ENCODE measurements around the gene CRYL1. TPM values are rescaled to one million over a fixed set of nuclear protein-coding genes. Genes with fewer than 3 reads are reported as not detected.

CRYL1 gene
- total RNA-seq, 1 experiment from 2014 or later = 26.5 TPM

DNA sequence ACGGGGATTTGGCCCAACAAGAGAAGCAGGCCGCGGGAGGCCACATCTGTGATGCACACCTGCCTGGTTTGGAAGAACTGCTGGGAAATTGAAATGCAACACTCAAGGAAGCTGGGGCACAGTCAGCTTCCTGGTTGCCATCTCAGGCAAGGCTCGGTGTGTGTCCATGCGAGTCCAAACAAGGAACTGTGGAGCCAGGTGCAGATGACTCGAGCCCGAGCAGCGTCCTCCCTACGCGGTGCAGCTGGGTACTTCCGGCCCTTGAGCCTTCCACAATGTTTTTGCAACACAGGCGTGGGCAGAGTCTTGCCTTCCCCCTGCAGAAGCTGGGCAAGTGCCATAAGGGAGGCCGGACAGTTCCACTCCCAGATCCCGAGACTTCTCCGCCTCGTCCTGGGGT is 94.6 kb downstream of the CRYL1 start:
- POLR2A ChIA-PET = no interaction called here
- H3K27me3 ChIP-seq (ENCODE audit: insufficient read depth, low read length) = no peaks in the 10 kb centered on the region
- H2AFZ ChIP-seq (ENCODE audit: low read depth, low read length, poor library complexity, severe bottlenecking) = no peak overlapping the region
- no peaks in the 10 kb centered on the region for H3K9me2 ChIP-seq (ENCODE audit: insufficient read depth)
- BruUV-seq (replicated peaks) = no TSS peak
- H3K9me3 ChIP-seq (ENCODE audit: control insufficient read depth in 1 of 2, insufficient read depth in 1 of 2, low read depth in 1 of 2, low read length in 2 of 2) = no peaks in the 10 kb centered on the region
- no peaks in the 10 kb centered on the region for H3K36me3 ChIP-seq (ENCODE audit: control insufficient read depth in 1 of 2, insufficient read depth in 2 of 2, low read length in 2 of 2)
- no peaks in the 10 kb centered on the region for H4K20me1 ChIP-seq (ENCODE audit: insufficient read depth)
- CTCF ChIA-PET = no interaction called here
- intact Hi-C loops (cut with micrococcal nuclease) = no loop called here
- TF ChIP-seq, protein P1, sequence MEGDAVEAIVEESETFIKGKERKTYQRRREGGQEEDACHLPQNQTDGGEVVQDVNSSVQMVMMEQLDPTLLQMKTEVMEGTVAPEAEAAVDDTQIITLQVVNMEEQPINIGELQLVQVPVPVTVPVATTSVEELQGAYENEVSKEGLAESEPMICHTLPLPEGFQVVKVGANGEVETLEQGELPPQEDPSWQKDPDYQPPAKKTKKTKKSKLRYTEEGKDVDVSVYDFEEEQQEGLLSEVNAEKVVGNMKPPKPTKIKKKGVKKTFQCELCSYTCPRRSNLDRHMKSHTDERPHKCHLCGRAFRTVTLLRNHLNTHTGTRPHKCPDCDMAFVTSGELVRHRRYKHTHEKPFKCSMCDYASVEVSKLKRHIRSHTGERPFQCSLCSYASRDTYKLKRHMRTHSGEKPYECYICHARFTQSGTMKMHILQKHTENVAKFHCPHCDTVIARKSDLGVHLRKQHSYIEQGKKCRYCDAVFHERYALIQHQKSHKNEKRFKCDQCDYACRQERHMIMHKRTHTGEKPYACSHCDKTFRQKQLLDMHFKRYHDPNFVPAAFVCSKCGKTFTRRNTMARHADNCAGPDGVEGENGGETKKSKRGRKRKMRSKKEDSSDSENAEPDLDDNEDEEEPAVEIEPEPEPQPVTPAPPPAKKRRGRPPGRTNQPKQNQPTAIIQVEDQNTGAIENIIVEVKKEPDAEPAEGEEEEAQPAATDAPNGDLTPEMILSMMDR (IDR thresholded peaks at IDR 0.05 in 2 of 3, conservative IDR thresholded peaks at IDR 0.05 in 1 of 3; ENCODE audit: borderline replicate concordance in 1 of 3, insufficient read depth in 1 of 3, low read depth in 2 of 3, low read length in 2 of 3) = no peak
- no peak for TF ChIP-seq YY1 (IDR thresholded peaks at IDR 0.05; ENCODE audit: extremely low read depth, insufficient replicate concordance, low read depth, low read length)
- TF ChIP-seq EZH2phosphoT487 (IDR thresholded peaks at IDR 0.05; ENCODE audit: borderline replicate concordance) = no peak
- TF ChIP-seq ZNF274 (IDR thresholded peaks at IDR 0.05; ENCODE audit: low read depth, low read length) = no peak
- no peak for TF ChIP-seq SRF (IDR thresholded peaks at IDR 0.05; ENCODE audit: low read depth)
- TF ChIP-seq JUND (IDR thresholded peaks at IDR 0.05) = no peak
- TF ChIP-seq SP1 (IDR thresholded peaks at IDR 0.05; ENCODE audit: low read depth) = no peak
- TF ChIP-seq EZH2 (IDR thresholded peaks at IDR 0.05) = no peak
- TF ChIP-seq, protein P2, sequence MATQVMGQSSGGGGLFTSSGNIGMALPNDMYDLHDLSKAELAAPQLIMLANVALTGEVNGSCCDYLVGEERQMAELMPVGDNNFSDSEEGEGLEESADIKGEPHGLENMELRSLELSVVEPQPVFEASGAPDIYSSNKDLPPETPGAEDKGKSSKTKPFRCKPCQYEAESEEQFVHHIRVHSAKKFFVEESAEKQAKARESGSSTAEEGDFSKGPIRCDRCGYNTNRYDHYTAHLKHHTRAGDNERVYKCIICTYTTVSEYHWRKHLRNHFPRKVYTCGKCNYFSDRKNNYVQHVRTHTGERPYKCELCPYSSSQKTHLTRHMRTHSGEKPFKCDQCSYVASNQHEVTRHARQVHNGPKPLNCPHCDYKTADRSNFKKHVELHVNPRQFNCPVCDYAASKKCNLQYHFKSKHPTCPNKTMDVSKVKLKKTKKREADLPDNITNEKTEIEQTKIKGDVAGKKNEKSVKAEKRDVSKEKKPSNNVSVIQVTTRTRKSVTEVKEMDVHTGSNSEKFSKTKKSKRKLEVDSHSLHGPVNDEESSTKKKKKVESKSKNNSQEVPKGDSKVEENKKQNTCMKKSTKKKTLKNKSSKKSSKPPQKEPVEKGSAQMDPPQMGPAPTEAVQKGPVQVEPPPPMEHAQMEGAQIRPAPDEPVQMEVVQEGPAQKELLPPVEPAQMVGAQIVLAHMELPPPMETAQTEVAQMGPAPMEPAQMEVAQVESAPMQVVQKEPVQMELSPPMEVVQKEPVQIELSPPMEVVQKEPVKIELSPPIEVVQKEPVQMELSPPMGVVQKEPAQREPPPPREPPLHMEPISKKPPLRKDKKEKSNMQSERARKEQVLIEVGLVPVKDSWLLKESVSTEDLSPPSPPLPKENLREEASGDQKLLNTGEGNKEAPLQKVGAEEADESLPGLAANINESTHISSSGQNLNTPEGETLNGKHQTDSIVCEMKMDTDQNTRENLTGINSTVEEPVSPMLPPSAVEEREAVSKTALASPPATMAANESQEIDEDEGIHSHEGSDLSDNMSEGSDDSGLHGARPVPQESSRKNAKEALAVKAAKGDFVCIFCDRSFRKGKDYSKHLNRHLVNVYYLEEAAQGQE (IDR thresholded peaks at IDR 0.05; ENCODE audit: low read depth) = no peak
- no peak for TF ChIP-seq ELF1 (IDR thresholded peaks at IDR 0.05; ENCODE audit: borderline replicate concordance, low read depth)
- no peak for TF ChIP-seq CBX3 (IDR thresholded peaks at IDR 0.05; ENCODE audit: low read depth)
- TF ChIP-seq, protein P3, sequence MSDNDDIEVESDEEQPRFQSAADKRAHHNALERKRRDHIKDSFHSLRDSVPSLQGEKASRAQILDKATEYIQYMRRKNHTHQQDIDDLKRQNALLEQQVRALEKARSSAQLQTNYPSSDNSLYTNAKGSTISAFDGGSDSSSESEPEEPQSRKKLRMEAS (IDR thresholded peaks at IDR 0.05) = no peak
- TF ChIP-seq POLR2A (IDR thresholded peaks at IDR 0.05; ENCODE audit: borderline replicate concordance, extremely low read depth, insufficient read depth, insufficient read length) = no peak
- no peak for TF ChIP-seq RAD21 (IDR thresholded peaks at IDR 0.05; ENCODE audit: low read depth)
- no peak for TF ChIP-seq TCF7L2 (IDR thresholded peaks at IDR 0.05; ENCODE audit: borderline replicate concordance, extremely low read depth, insufficient read depth, insufficient read length)
- TF ChIP-seq ZFX (IDR thresholded peaks at IDR 0.05) = no peak
- TF ChIP-seq POLR2AphosphoS5 (IDR thresholded peaks at IDR 0.05; ENCODE audit: low read depth, low read length) = no peak
- H3K9ac ChIP-seq (ENCODE audit: low read length) = no peak overlapping the region
- H3K79me2 ChIP-seq (ENCODE audit: insufficient read depth, low read length) = no peaks in the 10 kb centered on the region
- no peak overlapping the region for H3K27ac ChIP-seq (ENCODE audit: low read depth, low read length)
- ATAC-seq (no peak), DNase-seq (ENCODE audit: low read depth, low spot score) (no peak)
- H3K4me3 ChIP-seq (replicated peaks in 1 of 2; ENCODE audit: low read depth in 1 of 2, low read length in 2 of 2) = no peak overlapping the region
- RAD21 ChIA-PET (ENCODE audit: low non-redundant PET in 1 of 2, low total read pairs in 2 of 2, uncharacterized antibody in 2 of 2, unreplicated experiment in 2 of 2) = no interaction called here
- no peak overlapping the region for H3K4me2 ChIP-seq (ENCODE audit: low read length)
- no peaks in the 10 kb centered on the region for H3K4me1 ChIP-seq (ENCODE audit: control insufficient read depth in 1 of 2, insufficient read depth in 2 of 2, low read length in 2 of 2)

All from HCT116 (cell line).